K562 (cell line): ENCODE results near the gene CCDC9. TPM values are rescaled to one million over a fixed set of nuclear protein-coding genes. Genes with fewer than 3 reads are reported as not detected.

Experiments
- ATAC-seq: fragments of 200-7000 bp; cut with Tn5 transposase; 3 replicates; pipeline ENCODE4 v1.9.1; 2020; ENCODE audit warnings: moderate library complexity
- BruUV-seq: library from RNA; stranded (reverse); fragments of 400-500 nt; replicated peaks from 2 replicates; lab custom pipeline; 2021; lab: Mats Ljungman, UMichigan
- CTCF ChIA-PET: fragments of 300-600 bp; formaldehyde crosslinking; extraction: SDS; loops from one replicate; lab custom pipeline; 2021; ENCODE audit warnings: low intra/inter-chr PET ratio; lab: Yijun Ruan, JAX
- POLR2A ChIA-PET: fragments of 300-600, 350-650 bp; sonication (Branson Sonifier 250); formaldehyde crosslinking; extraction: SDS; loops from one replicate; lab custom pipeline; 2021; ENCODE audit warnings: antibody characterized with exemption, inconsistent platforms; lab: Yijun Ruan, JAX
- DNase-seq, 4 experiments: peaks; one replicate each; pipeline versions ENCODE4 v3.0.0 to v3.0.0-alpha.2; 2011 to 2018; ENCODE audit warnings: low spot score in 3 of 4, mixed read lengths in 3 of 4; ENCODE audit errors: extremely low read depth in 1 of 4
- FAIRE-seq: peaks from 2 replicates; lab custom pipeline; 2011; peaks lifted over from hg19 to GRCh38; lab: Jason Lieb, UNC
- H2AFZ ChIP-seq: 2 replicates; pipeline ENCODE4 v1.6.0; 2011; ENCODE audit warnings: low read depth, low read length, control low read depth, inconsistent platforms
- H3K27ac ChIP-seq: fragments of 200-600 bp; 3 replicates; pipeline ENCODE4 v1.8.0; 2011; ENCODE audit warnings: low read depth, mild to moderate bottlenecking, control low read depth, inconsistent platforms, low read length, moderate library complexity, mixed read lengths; ENCODE audit errors: extremely low read depth
- H3K27me3 ChIP-seq, 2 experiments: fragments of 300-600 bp in 1 of 2; 2 replicates in 1 of 2; 3 replicates in 1 of 2; pipeline versions ENCODE4 v1.6.0 to v1.8.0; 2011; ENCODE audit warnings: inconsistent platforms in 2 of 2, low read length in 2 of 2, mild to moderate bottlenecking in 1 of 2, mixed read lengths in 1 of 2, moderate library complexity in 1 of 2; ENCODE audit not compliant: control insufficient read depth in 2 of 2, insufficient read depth in 2 of 2
- H3K36me3 ChIP-seq: fragments of 300-600 bp; 3 replicates; pipeline ENCODE4 v1.8.0; 2011; ENCODE audit warnings: mild to moderate bottlenecking, low read length, inconsistent platforms; ENCODE audit not compliant: control insufficient read depth, insufficient read depth
- H3K4me1 ChIP-seq, 2 experiments: fragments of 200-600 bp in 1 of 2; replicated peaks in 1 of 2; 2 replicates in 1 of 2; 3 replicates in 1 of 2; pipeline versions ENCODE4 v1.5.1 to v1.8.0; 2011; ENCODE audit warnings: inconsistent platforms in 2 of 2, low read length in 2 of 2, mild to moderate bottlenecking in 1 of 2, mixed read lengths in 1 of 2, moderate library complexity in 1 of 2; ENCODE audit not compliant: control insufficient read depth in 2 of 2, insufficient read depth in 2 of 2
- H3K4me2 ChIP-seq: 2 replicates; pipeline ENCODE4 v1.6.1; 2011; ENCODE audit warnings: low read length, control low read depth, inconsistent platforms, mixed read lengths; ENCODE audit not compliant: insufficient read depth
- H3K4me3 ChIP-seq: fragments of 200-600 bp; sonication (generic), shearing (Covaris generic); 2 replicates; pipeline ENCODE4 v1.5.1; 2016; ENCODE audit warnings: control low read depth, inconsistent platforms
- H3K79me2 ChIP-seq: fragments of 200-600 bp; 3 replicates; pipeline ENCODE4 v1.8.0; 2011; ENCODE audit warnings: low read length, inconsistent platforms; ENCODE audit not compliant: control insufficient read depth, insufficient read depth
- H3K9ac ChIP-seq, 2 experiments: 2 replicates each; pipeline versions ENCODE4 v1.6.0 to v1.6.1; 2011; ENCODE audit warnings: low read depth in 2 of 2, low read length in 2 of 2, control low read depth in 1 of 2, inconsistent platforms in 1 of 2, mild to moderate bottlenecking in 1 of 2, mixed read lengths in 1 of 2; ENCODE audit not compliant: insufficient read depth in 1 of 2
- H3K9me1 ChIP-seq: one replicate; pipeline ENCODE4 v1.6.0; 2011; ENCODE audit warnings: inconsistent platforms, mild to moderate bottlenecking, low read length, moderate library complexity; ENCODE audit not compliant: control insufficient read depth, insufficient read depth
- H3K9me3 ChIP-seq: replicated peaks from 2 replicates; pipeline ENCODE4 v1.5.1; 2011; ENCODE audit warnings: low read depth, low read length, inconsistent platforms; ENCODE audit not compliant: control insufficient read depth, insufficient read depth
- H4K20me1 ChIP-seq: replicated peaks from 2 replicates; pipeline ENCODE4 v1.6.1; 2011; ENCODE audit warnings: low read length, inconsistent platforms, mixed read lengths; ENCODE audit not compliant: control insufficient read depth, insufficient read depth
- ARID2 ChIP-seq: fragments of 450-650 bp; IDR thresholded peaks from 2 replicates; pipeline ENCODE4 v1.6.1; 2017; ENCODE audit warnings: antibody characterized with exemption, mild to moderate bottlenecking
- CBFA2T3 ChIP-seq: fragments of 450-650 bp; IDR thresholded peaks from 2 replicates; pipeline ENCODE4 v1.6.1; 2017
- CREB1 ChIP-seq, 2 experiments: sonication (generic) in 1 of 2; formaldehyde crosslinking in 1 of 2; IDR thresholded peaks; 2 replicates each; pipeline versions ENCODE4 v1.6.1 to v1.8.0; 2012 to 2022; ENCODE audit warnings: inconsistent platforms in 1 of 2, mild to moderate bottlenecking in 1 of 2, missing genetic modification reagents in 1 of 2, moderate library complexity in 1 of 2
- CTBP1 ChIP-seq: fragments of 450-650 bp; IDR thresholded peaks from 2 replicates; pipeline ENCODE4 v1.6.1; 2016; ENCODE audit warnings: borderline replicate concordance
- GABPA ChIP-seq: fragments of 200-800 bp; sonication (Bioruptor generic); conservative IDR thresholded peaks from 2 replicates; pipeline ENCODE4 v1.6.1; 2016; ENCODE audit warnings: low read depth, missing genetic modification characterization, missing compliant biosample characterization
- KDM5B ChIP-seq: fragments of 200-600 bp; sonication (generic); IDR thresholded peaks from 2 replicates; pipeline ENCODE4 v1.6.1; 2012; ENCODE audit warnings: low read depth, mild to moderate bottlenecking, moderate library complexity, low read length, control low read depth, inconsistent platforms; ENCODE audit not compliant: insufficient replicate concordance
- MEIS2 ChIP-seq: fragments of 450-650 bp; IDR thresholded peaks from 2 replicates; pipeline ENCODE4 v1.6.1; 2014; ENCODE audit warnings: mild to moderate bottlenecking; ENCODE audit not compliant: partially characterized antibody
- PHF8 ChIP-seq: fragments of 200-600 bp; sonication (generic); IDR thresholded peaks from 2 replicates; pipeline ENCODE4 v1.6.1; 2012; ENCODE audit warnings: mixed run types, mild to moderate bottlenecking, inconsistent platforms, low read length, moderate library complexity, borderline replicate concordance
- POLR2AphosphoS5 ChIP-seq: IDR thresholded peaks from 2 replicates; pipeline ENCODE4 v1.6.1; 2011; ENCODE audit warnings: mild to moderate bottlenecking, low read depth, low read length, moderate library complexity; ENCODE audit not compliant: control insufficient read depth, insufficient read depth
- POLR3G ChIP-seq: IDR thresholded peaks from 2 replicates; pipeline ENCODE4 v1.6.1; 2011; ENCODE audit not compliant: insufficient read length, insufficient replicate concordance; ENCODE audit errors: extremely low read depth
- RB1 ChIP-seq: fragments of 450-650 bp; IDR thresholded peaks from 2 replicates; pipeline ENCODE4 v1.6.1; 2017; ENCODE audit warnings: low read depth, mild to moderate bottlenecking
- RBM25 ChIP-seq: fragments of 200-400 bp; formaldehyde crosslinking; IDR thresholded peaks from 2 replicates; pipeline ENCODE4 v1.6.1; 2018; ENCODE audit warnings: low read length, low read depth, moderate library complexity; ENCODE audit not compliant: severe bottlenecking
- SMAD1 ChIP-seq: fragments of 150-350 bp; IDR thresholded peaks from 2 replicates; pipeline ENCODE4 v1.6.1; 2014; ENCODE audit warnings: low read length, low read depth; ENCODE audit not compliant: partially characterized antibody
- TAF1 ChIP-seq: IDR thresholded peaks from 2 replicates; pipeline ENCODE4 v1.6.1; 2011; ENCODE audit warnings: mild to moderate bottlenecking, low read length, moderate library complexity; ENCODE audit not compliant: insufficient read depth, control insufficient read depth, severe bottlenecking; ENCODE audit errors: extremely low read depth
- TEAD2 ChIP-seq: fragments of 450-650 bp; IDR thresholded peaks from 2 replicates; pipeline ENCODE4 v1.6.1; 2016; ENCODE audit warnings: missing genetic modification characterization, control low read depth, missing compliant biosample characterization
- U2AF1 ChIP-seq: fragments of 200-400 bp; formaldehyde crosslinking; optimal IDR thresholded peaks from 2 replicates; pipeline ENCODE3; 2017; ENCODE audit warnings: mild to moderate bottlenecking, low read depth, low read length, moderate library complexity
- YBX1 ChIP-seq: fragments of 450-650 bp; IDR thresholded peaks from 2 replicates; pipeline ENCODE4 v1.7.1; 2016; ENCODE audit warnings: mild to moderate bottlenecking
- ZNF140 ChIP-seq: fragments of 250-450 bp; sonication (Bioruptor Pico); IDR thresholded peaks from 2 replicates; pipeline ENCODE4 v1.8.0; 2021; ENCODE audit warnings: moderate library complexity, mild to moderate bottlenecking, inconsistent platforms
- ZNF3 ChIP-seq: fragments of 250-450 bp; sonication (Bioruptor Pico); IDR thresholded peaks from 2 replicates; pipeline ENCODE4 v1.5.0; 2021; ENCODE audit warnings: mild to moderate bottlenecking, moderate library complexity
- ZNF584 ChIP-seq: fragments of 200-800 bp; sonication (Bioruptor generic); IDR thresholded peaks from 2 replicates; pipeline ENCODE4 v1.6.1; 2016; ENCODE audit warnings: low read depth, mild to moderate bottlenecking, missing genetic modification characterization, missing compliant biosample characterization
- WGBS: fragments of 100-300 bp; shearing (Covaris generic); methylation state at CpG from one replicate; pipeline ENCODE4 v1.1.6; 2016; ENCODE audit warnings: low coverage, mixed read lengths; ENCODE audit not compliant: insufficient coverage; ENCODE audit errors: missing lambda C conversion rate; 5-methylcytosine and 5-hydroxymethylcytosine counted together
- in situ Hi-C: fragments of 300-500 bp; cut with MboI; formaldehyde crosslinking; loops from 4 replicates; pipeline ENCODE4 v1.15.0; 2018; ENCODE audit warnings: inconsistent platforms, mixed read lengths
- intact Hi-C: fragments of 100-400 bp; cut with micrococcal nuclease; formaldehyde crosslinking; loops from 2 replicates; pipeline ENCODE4 v1.14.2; 2022
- polyA plus RNA-seq, 8 experiments: library from polyadenylated mRNA; depleted of rRNA in 4 of 8; stranded (reverse) in 5 of 8; unstranded in 3 of 8; fragments of >200 nt; fragmentation: Nextera tagmentation in 2 of 8; fragmentation: Illumina TruSeq in 1 of 8; extraction: Ambion mirVana in 2 of 8; extraction: Trizol in 1 of 8; gene quantifications; 2 replicates each; pipeline versions ENCODE4 v1.2.1 to v1.2.3, GENCODE V29; 2011 to 2014; ENCODE audit warnings: inconsistent platforms in 1 of 8, missing spikeins in 1 of 8
- total RNA-seq, 7 experiments: library from RNA; depleted of rRNA in 6 of 7; stranded (reverse); fragments of >200 nt in 6 of 7; fragmentation: Illumina TruSeq in 2 of 7; extraction: Trizol in 2 of 7; gene quantifications; 2 replicates each; pipeline versions ENCODE4 v1.2.1 to v1.2.3, GENCODE V29; 2011 to 2021; ENCODE audit warnings: low replicate concordance in 1 of 7
- TF ChIP-seq, protein P1 (sequence below): sonication (generic); formaldehyde crosslinking; IDR thresholded peaks from 2 replicates; pipeline ENCODE4 v1.8.0; 2023; ENCODE audit warnings: mild to moderate bottlenecking, missing genetic modification reagents

CCDC9 gene
- total and polyA plus RNA-seq, 9 of the 15 experiments (the other 6 are each of a cell fraction or from before 2014, with no cell fraction given): 0.23 to 38.6 (median 8.4) TPM

DNA sequence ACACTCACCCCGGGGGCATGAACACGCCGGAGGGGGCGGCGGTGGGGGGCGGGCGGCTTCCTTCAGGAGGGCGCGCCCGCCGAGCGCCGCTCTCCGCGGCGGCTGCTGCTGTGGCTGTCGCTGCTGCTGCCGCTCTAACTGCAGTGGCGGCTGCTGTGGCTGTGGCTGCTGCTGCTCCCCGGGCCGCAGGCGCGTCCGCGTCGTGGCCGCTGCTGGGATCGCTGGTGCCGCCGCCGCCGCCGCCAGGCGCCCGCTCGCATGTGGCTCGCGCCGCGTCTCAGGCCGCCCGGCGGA lies 25.5 kb upstream of the CCDC9 start, which contains the start of gene BBC3:
BBC3 (minus strand) TSS at position 279 of the 294 bp plus-strand sequence. CDS start 2,768 bp downstream, outside the sequence.
- Histone ChIP-seq H3K4me3 (peak within 1 kb of the TSS; percentile 100), H3K9ac (peak within 1 kb of the TSS; percentile 87 to 99), H4K20me1 (peaks cover 17% of the 10 kb centered on the region; the same call in 1 of the 2 replicates), H3K27me3 (no peaks in the 10 kb centered on the region; a peak in 1 of 5 replicates), H3K79me2 (peaks cover 42% of the 10 kb centered on the region), H3K4me2 (peak within 1 kb of the TSS; percentile 100), H3K27ac (peak within 1 kb of the TSS; percentile 93), H2AFZ (peak within 1 kb of the TSS; percentile 99), H3K9me1 (no peaks in the 10 kb centered on the region), H3K9me3 (no peaks in the 10 kb centered on the region), H3K36me3 (no peaks in the 10 kb centered on the region), H3K4me1 (peaks cover 20 to 66% of the 10 kb centered on the region in 2 experiments)
- WGBS: 1% methylated on average over 20 of the region's 43 CpGs
- ChIA-PET POLR2A (no interaction called here), CTCF (interaction anchor here (0.6 kb wide), 1 partner anchor 17 kb away, joined by 3 read pairs; no protein-coding TSS in a partner anchor)
- in situ Hi-C loops (no loop called here), intact Hi-C loops (no loop called here)
- DNase-seq: no peak
- FAIRE-seq: no peak
- BruUV-seq: no TSS peak
- peak; percentile 18 for ATAC-seq
- TF ChIP-seq RB1 (peak; percentile 16; the same call in 1 of the 2 replicates), CBFA2T3 (no peak), U2AF1 (peak; percentile 20), SMAD1 (peak; percentile 46), CREB1 (IDR thresholded peaks at IDR 0.05) (no peak), CREB1 (CRISPR knock-in tag; IDR thresholded peaks at IDR 0.05) (no peak), ZNF3 (CRISPR knock-in tag) (no peak), TEAD2 (tag) (no peak), POLR2AphosphoS5 (0 out of 2 replicates have a peak, but pooled peaks have one; percentile 32), PHF8 (peak; percentile 71; the same call in 1 of the 2 replicates), YBX1 (no peak), KDM5B (peak; percentile 25), MEIS2 (no peak), ZNF584 (no peak), POLR3G (no peak), GABPA (0 out of 2 replicates have a peak, but pooled peaks have one; percentile 15), ZNF140 (CRISPR knock-in tag) (no peak), RBM25 (peak; percentile 38), TAF1 (peak; percentile 56), CTBP1 (0 out of 2 replicates have a peak, but pooled peaks have one; percentile 12), ARID2 (no peak)
- TF ChIP-seq, protein P1, sequence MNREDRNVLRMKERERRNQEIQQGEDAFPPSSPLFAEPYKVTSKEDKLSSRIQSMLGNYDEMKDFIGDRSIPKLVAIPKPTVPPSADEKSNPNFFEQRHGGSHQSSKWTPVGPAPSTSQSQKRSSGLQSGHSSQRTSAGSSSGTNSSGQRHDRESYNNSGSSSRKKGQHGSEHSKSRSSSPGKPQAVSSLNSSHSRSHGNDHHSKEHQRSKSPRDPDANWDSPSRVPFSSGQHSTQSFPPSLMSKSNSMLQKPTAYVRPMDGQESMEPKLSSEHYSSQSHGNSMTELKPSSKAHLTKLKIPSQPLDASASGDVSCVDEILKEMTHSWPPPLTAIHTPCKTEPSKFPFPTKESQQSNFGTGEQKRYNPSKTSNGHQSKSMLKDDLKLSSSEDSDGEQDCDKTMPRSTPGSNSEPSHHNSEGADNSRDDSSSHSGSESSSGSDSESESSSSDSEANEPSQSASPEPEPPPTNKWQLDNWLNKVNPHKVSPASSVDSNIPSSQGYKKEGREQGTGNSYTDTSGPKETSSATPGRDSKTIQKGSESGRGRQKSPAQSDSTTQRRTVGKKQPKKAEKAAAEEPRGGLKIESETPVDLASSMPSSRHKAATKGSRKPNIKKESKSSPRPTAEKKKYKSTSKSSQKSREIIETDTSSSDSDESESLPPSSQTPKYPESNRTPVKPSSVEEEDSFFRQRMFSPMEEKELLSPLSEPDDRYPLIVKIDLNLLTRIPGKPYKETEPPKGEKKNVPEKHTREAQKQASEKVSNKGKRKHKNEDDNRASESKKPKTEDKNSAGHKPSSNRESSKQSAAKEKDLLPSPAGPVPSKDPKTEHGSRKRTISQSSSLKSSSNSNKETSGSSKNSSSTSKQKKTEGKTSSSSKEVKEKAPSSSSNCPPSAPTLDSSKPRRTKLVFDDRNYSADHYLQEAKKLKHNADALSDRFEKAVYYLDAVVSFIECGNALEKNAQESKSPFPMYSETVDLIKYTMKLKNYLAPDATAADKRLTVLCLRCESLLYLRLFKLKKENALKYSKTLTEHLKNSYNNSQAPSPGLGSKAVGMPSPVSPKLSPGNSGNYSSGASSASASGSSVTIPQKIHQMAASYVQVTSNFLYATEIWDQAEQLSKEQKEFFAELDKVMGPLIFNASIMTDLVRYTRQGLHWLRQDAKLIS (CRISPR knock-in tag): peak; percentile 37; the same call in 1 of the 2 replicates
